NCI-H82 (cell line): ENCODE measurements around the gene RBMS3.
"Not testable (repeated sequence)": the region's sequence is repeated elsewhere in the genome, so short reads cannot be mapped to it uniquely, and the experiment has no call there.

Experiments
- DNase-seq: peaks from one replicate; lab custom pipeline; 2025; lab: John Stamatoyannopoulos, UW

Gene RBMS3

DNA sequence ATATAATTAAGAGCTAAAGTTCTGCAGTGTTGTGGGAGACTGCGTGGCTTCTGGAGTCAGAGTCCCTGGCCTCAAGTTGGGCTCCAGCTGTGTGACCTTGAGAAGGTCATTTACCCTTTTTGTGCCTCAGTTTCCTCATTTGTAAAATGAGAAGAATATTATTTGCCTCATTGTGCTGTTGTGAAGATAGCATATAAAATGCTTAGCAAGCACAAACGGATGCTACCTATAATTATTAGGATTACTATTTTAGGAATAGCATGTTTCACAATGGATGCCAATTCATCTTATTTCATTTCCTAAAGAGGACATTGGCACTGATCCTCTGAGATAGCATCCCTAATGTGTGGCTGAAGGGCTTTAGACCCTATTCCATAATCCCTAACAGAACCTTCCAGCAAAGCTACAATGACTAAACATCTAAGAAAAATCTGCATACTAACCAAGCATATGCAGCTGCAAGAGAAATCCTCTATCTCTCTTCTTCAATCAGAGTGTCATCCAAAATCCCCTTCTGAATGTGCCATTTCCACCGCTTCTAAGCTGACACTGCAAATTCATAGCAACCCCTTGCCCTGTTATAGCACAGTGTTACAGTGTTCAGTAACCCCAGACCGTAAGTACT is 148.3 kb downstream of the RBMS3 start:
- DNase-seq: no peak

DNA sequence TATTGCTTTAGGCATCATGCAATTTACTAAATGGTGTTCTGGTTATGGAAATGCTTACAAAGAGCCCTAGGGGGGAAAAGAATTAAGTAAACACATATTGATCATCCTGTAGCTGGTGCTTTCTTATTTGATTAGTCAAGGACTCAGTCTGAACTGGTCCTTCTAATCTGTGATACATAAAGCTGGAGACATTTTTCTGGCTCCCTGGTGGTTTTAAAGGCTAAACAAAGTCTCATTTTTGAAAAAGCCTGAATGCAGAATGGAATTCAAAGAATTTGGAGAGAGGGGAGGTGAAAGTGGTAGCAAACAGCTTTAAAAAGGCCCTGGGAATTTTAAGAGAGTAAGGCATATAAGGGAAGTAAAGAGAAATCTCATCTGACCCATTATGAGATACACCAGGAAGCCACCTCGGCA is 149.7 kb downstream of the RBMS3 start:
- no peak for DNase-seq

DNA sequence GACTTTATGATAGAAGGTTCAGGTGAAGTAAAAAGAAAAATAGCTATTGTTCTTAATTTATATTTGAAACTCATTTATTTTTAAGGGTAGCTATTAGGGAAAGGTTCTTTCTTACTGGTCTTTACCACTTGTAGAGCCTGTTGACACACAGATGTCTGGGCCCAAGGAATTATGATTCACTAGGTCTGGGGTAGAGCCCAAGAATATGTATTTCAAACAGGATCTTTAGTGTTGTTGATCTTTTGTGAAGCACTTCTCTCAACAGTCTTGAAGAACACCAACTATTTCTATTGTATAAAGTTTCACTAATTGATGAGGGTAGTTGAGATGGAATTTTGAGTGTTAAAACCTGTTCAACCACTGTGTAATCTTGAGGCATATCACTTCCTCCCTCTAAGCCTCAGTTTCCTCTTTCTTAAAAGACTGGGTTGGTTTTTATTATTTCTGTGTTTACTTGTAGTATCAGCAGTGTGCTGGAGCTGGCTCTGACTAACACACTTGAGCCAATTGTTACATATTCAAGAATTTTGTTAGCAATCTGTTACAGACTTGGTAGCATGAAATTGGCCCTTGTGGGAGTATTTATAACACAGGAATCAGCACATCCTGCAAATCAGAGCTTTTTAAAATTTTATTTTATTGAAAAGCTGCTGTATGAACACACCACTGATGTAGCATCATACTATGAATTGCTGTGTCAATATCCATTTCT is 155.9 kb downstream of the RBMS3 start:
- DNase-seq: no peak

DNA sequence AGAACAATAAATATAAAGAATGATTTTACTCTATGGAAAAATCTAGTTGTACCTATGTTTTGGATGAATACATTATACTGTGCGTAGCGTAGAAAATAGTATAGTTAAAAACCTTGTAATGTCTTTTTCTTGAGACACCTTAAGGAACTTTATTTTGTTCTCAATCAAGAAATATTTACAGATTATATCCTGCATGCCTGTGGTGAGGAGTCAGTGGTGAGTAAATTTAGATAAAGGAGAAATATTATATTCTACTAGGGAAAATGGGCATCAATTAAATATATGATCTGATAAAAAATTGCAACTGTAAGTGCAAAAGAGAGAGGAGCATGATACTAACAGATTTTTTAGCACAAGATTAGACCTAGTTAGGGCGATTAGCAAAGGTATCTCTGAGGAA is 157.7 kb downstream of the RBMS3 start:
- DNase-seq: no peak

DNA sequence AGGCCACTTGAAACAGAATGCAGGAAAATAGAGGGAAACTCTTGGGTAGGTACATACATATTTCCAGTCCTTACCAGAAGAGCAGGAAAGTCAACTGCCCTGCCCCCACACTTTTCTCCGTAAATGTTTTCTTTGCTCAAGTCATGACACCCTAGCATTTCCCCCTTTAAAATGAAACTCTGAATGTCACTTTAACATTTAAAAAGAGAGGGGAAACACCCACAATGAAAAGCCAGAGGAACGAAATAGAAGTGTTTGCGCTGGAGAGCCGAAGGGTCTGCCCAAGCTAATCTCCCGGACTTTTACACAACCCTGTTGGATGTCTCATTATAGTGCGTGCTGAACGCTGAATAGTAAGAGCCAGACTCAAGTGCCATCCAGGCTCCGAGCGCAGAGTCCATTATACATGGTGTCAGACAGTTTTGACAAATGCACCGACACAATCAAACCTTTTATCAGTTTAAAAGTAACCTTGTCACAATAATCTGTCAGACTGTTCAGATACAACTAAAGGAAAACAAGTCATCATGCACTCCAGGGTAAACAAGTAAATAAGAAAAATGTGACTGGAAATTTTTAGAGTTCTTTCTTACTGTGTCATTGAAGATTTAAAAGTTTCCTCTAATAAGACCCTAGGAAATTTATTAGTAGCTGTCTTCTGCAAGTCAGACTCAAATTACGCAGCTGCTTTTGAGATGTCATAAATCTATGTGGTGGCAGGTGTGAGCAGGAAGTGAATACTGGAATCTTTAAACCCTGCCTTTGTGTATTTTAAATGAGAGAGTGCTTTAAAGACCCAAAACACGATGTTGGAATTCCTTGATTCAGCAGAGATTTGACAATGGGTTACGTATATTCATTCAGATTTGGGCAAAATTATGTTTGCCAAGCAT is 159.8 kb downstream of the RBMS3 start:
- peak; percentile 3 for DNase-seq

DNA sequence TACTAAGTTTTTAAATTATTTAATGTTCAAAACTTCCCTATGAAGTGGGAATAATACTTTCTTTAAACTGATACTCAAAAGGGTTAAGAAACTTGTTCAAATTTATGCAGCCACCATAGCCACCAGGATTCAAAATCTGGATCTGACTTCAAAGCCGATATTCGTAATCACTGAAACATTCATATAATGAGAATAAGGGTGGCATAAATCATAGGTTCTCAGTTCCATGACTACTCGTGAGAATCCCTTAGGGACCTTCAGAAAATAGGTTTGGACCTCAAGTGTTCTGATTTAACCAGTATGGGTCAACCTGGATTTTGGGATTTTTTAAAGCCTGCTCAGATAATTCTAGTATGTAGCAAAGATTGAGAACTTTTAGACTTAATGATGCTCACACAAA is 160.6 kb downstream of the RBMS3 start:
- no peak for DNase-seq

DNA sequence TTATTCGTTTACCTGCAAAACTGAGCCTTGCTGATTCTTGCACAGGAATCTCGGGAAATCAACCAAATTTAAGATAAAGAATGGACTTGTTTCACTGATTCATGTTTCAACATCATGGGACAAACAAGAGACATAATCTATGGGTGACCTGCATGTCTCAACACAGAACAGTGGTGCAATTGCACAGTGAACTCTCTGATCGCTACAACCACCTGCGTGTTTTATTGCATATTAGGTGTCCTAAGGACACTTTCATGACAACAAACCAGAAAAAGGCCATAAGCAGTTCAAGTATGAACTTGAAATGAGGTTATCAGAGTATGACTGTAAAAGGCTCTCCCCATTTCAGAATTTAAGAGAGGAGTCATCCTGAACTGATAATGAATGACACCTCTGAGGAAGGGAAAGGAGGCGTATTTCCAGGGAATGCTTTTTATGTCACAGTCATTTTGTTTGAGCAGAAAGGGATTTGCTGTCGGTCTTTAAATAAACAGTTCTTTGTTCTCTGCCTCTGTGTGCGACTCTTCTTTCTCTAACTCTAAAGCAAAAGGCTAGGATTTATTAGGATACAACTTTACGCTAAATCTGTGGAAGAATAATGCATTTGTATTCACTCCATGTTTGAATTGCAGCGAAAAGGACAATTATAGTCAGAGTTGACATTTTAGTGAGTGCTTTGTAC is 167.2 kb downstream of the RBMS3 start:
- no peak for DNase-seq

DNA sequence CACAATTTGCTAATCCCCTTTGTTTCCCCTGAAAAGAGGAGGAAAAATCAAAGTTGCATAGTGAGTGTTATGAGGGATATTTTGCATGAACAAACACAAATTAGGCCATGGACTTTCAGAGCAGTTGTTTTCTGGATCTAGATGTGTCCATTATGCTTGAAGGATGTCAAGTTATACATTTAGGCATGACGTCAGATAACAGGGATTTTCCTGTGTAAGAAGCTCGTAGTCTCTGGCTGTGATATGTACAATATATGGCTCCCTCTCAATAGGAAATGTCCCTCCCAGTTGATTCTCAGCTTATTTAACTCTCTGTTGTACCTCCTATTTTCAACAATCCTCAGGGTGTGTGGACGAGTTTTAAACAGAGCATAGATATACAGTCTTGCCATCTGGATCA is 171.0 kb downstream of the RBMS3 start:
- no peak for DNase-seq

DNA sequence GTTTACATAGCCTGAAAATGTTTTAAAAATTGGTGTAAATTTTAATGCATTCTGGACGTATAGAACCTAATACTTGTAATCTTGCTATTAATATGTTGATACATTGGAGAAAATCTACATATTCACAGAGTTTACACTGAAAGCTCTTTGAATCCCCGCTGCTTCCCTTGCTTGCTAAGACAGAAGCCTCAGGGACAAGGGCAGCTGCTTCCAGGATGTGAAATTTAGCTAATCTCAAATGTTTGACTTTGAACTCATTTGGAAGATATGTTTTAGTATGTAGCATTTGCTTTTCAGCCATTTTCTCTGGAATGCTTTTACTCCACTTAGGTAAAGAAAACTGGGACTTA is 172.0 kb downstream of the RBMS3 start:
- DNase-seq: no peak

DNA sequence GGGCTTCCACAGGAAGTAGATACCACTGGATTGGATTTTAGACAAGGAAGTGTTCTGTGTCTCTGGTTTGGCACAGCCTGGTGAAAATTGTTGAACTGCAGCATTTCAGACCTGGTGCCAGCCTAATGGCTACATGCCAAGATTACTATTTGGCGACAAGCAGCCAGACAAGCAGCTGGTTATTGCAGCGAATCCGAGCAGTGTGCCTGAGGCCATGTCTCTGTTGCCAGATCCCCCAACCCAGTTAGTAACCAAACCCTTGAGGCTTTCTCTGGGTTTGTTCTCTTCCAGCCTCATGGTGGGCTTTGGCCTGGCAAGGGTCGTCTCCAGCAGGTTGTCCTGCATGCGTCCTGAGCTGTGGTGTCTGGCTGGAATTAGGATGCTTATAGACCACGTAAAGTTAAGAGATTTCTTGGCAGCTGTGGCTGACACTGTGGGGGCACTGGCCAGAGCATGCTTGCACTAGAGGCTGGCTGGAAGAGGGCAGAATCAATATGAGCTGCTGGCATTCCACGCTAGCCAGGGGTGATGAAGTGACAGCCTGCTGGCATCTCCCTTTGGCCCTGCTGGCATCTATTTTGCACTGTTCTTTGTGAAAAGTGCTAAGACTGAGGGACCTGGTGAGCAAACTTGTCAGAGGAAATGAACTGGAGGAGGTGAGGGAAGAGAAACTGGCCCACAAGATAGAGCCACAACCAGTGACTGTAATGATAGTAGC is 172.6 kb downstream of the RBMS3 start:
- no peak for DNase-seq

DNA sequence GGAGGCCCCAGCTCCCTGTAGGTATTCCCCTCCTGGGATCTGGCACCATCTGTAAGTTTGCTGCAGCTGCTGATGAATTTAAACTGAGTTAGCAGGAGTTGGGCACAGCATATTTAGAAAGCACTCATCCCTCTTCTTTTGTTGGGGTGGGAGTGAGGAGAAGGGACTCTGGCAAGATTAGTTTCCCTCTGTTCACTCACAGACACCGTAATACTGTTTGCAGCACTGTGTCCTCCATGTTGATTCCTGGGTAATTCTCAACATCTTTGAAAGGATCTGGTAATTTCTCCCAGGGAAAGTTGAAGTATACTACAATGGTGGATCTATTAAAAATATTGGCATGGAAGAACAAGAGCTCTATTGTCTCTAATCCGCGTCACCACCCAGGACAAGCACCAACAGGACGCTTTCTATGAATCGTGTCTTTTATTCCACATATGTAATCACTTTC is 173.3 kb downstream of the RBMS3 start:
- DNase-seq: no peak

DNA sequence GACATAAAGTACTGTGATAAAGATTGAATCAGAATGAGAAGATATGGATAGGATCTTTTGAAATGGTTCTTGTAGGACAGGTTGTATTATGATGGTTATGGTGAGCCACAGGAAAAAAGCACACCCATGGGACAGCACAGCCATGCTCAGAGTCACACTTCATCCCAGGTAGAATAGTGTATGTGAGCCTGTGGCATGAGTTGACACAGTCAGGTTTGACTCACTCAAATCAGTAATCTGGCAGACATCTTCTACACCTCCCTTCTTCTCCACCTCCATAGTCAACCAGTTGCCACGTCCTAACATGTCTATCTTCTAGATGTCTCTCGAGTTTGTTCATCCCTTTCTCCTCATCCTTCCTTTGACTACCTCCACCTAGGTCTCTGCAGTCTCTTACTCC is 176.0 kb downstream of the RBMS3 start:
- DNase-seq: no peak

DNA sequence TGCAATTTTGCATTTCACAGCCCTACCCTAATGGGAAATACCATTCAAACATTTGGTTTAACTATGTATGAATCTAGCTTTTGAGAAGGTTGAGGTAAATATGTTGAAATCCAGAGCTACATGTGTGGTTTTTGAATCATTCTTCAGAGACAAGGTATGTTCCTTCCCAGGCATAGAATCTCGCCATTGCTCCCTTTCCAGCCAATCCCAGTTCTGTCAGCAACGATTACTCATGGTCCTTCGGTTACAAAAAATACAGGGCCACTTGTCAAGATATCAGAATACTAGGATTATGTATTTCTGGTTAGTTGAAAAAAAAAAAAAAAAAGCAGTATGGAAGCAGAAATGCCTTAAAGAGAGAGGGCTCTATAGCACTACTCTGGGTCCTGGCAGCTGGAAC is 182.4 kb downstream of the RBMS3 start:
- DNase-seq: no peak

DNA sequence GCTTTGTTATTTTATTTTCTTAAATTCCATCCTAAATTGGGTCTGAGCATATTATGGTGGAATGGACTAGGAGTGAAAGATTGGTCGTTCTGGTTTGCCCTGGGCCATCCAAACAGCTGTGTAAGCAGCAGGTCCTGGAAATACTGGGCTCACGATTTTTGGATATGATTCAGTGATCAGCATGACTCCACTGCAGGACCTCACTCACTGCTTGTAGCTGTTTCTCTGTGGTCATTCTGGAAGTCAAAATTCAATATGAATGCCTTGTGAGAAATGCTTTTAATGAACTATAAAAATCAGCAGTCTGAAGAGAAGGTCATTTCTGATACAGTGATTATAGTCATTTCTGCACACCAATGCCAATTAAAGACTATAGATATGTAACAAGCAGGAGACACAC is 185.0 kb downstream of the RBMS3 start:
- DNase-seq: no peak

DNA sequence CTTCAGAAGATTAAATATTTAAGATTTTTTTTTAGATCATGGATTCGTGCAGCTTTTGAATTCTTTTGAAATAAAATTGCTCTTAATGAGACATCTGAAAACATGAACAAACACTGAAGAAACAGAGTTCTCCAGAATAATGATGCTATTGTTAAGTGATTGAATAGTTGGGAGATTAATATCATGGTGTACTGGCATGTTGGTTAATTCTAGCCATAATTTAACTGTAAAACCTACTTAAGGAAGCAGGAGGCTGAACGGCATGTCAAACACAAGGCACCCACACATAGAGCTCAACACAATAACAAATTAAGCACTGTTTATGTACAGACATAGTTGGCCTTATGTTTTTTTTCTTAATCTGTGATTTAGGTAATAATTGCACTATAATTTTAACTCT is 185.6 kb downstream of the RBMS3 start:
- DNase-seq: no peak

DNA sequence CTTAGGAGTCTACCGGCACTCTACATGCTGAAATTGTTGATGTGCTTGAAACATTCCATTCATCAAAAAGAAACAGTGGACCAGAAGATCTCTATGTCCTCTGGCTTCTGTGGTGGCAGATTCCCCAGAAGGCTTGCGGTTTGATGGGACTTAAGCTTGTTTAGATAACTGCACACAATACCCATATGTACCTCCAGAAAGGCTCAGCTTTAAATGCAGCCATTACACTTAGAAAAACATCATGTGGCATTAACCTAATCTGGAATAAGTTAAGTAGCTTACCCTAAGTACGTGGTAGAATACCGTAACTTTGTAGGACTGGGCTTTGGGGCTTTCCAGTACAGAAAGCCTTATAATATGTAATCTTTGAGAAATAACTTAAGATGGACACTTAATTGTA is 187.3 kb downstream of the RBMS3 start:
- DNase-seq: peak; percentile 92

DNA sequence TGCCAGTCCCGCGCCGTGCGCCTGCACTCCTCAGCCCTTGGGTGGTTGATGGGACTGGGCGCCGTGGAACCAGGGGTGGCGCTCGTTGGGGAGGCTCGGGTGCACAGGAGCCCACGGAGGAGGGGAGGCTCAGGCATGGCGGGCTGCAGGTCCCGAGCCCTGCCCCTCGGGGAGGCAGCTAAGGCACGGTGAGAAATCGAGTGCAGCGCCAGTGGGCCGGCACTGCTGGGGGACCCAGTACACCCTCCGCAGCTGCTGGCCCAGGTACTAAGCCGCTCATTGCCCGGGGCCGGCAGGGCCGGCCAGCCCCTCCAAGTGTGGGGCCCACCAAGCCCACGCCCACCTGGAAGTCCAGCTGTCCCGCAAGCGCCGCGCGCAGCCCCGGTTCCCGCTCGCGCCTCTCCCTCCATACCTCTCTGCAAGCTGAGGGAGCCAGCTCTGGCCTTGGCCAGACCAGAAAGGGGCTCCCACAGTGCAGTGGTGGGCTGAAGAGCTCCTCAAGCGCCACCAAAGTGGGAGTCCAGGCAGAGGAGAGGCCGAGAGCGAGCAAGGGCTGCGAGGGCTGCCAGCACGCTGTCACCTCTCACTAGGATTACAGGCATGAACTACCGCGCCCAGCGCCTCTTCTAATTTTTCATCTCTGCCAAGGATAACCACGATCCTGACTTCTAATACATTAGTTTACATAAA is 192.8 kb downstream of the RBMS3 start:
- DNase-seq: not testable (repeated sequence)

DNA sequence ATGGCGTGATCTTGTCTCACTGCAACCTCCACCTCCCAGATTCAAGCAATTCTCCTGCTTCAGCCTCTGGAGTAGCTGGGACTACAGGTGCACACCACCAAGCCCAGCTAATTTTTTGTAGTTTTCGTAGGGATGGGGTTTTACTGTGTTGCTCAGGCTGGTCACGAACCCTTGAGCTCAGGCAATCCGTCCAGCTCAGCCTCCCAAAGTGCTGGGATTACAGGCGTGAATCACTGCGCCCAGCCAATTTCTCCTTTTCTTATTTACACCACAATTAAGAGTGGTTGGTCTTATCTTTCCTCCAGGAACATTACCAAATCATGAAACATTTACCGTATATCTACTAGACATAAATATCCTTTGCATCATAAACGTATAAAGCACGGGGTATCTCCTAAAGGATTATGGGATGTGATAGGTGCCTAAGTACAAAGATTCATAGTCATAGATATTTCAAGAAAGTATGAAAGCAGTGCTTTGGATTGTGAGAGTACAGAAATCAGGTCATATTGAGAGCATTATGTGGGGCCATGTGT is 194.5 kb downstream of the RBMS3 start:
- DNase-seq: no peak

DNA sequence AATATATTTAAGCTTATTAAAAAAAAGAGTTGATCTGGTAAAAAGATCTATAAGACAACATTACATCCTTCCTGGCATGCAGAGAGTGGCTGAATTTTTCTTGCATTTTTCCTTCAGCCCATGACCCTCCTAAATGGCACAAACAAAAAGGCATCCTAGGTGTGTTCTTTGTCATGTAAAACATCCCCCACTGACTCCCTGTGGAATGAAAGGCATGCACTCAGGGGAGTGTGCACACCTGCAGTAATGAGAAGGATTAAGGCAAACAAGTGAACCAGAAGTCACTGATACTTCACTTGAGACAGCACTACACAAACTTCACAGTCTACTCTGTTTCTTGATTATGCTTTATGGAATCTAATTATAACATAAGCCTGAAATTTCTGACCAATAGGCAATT is 195.0 kb downstream of the RBMS3 start:
- DNase-seq: no peak

DNA sequence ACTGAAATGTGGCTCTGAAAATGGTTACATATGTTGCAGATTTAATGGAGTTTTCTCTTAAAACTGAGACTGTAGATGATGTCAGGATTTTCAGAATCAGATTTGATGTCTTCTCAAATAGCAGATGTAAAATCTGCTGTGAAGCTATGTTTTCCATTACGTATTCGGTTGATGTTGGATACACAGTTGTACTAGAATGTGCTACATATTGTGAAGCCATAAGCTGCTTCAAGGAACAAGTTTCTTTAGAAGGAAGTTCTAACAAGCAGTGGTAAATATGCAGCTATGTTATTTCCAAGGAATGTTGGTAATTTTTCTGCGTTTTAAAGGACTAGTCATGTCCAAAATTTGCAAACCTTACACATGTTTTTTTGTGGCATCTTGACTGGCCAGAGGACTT is 197.7 kb downstream of the RBMS3 start:
- DNase-seq: no peak

DNA sequence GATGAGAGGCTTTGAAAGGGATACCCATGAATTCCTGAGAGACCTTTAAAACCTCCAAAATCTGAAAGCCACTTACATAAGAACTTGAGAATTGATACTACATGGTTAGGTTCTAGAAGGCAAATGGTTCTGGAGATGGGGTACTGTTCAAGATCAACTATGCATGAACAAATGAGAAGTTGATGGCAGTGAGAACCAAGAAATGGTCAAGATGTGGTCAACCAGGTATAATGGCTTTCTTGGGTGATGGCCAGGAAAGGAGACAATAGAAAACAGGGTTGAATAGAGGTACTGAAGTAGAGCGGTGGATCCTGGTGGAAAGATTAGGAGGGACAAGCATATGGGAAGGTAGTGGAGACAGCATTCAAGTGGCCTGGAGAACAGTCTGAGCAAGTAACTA is 200.4 kb downstream of the RBMS3 start:
- DNase-seq: no peak
